ENCODE results near the gene MUC5AC. TPM values are rescaled to one million over a fixed set of nuclear protein-coding genes. Genes with fewer than 3 reads are reported as not detected.
A peak's percentile ranks its signal among the peaks of the same experiment; 100 is the strongest.

MUC5AC gene
- total RNA-seq, 5 donors from 2014 or later (not counting 1 experiment from before 2014, with no cell fraction given) = 0.03 TPM; not detected in 2

- H3K36me3 Mint-ChIP-seq = no peaks in the 10 kb centered on the region
- no peak overlapping the region for H3K4me3 ChIP-seq (ENCODE audit: control insufficient read depth in 1 of 2, extremely low read depth in 1 of 2, low read length in 1 of 2)
- DNase-seq (no peak), ATAC-seq (replicated peaks in 1 of 4) (no peak)
- peaks cover 0 to 1% of the 10 kb centered on the region in 2 donors for H3K27me3 Mint-ChIP-seq
- H3K36me3 ChIP-seq (ENCODE audit: control insufficient read depth in 2 of 2, extremely low read depth in 1 of 2, insufficient read depth in 1 of 2, low read length in 1 of 2) = no peaks in the 10 kb centered on the region
- H3K9me3 ChIP-seq = no peaks in the 10 kb centered on the region
- no peak overlapping the region for H3K27ac ChIP-seq (ENCODE audit: low read length)
- peaks cover 0 to 50% of the 10 kb centered on the region in 2 experiments for H3K27me3 ChIP-seq (replicated peaks in 1 of 2; ENCODE audit: control insufficient read depth in 2 of 2, extremely low read depth in 1 of 2, insufficient read depth in 2 of 2, low read length in 1 of 2)
- no peak overlapping the region for H3K4me3 Mint-ChIP-seq
- 88% methylated on average over 4 of the region's 4 CpGs for WGBS (ENCODE audit: insufficient coverage)
- H3K27ac Mint-ChIP-seq = no peak overlapping the region
- ChIA-PET POLR2A (no interaction called here), CTCF (interaction anchor here in 1 of 2 donors (1.4 kb wide), 1 partner anchor 373 kb away, joined by 3 read pairs; no protein-coding TSS in a partner anchor)
- H3K9me3 Mint-ChIP-seq = no peaks in the 10 kb centered on the region
- no peaks in the 10 kb centered on the region for H3K4me1 Mint-ChIP-seq
- H3K4me1 ChIP-seq (ENCODE audit: control insufficient read depth in 1 of 2, extremely low read depth in 1 of 2, insufficient read depth in 2 of 2, low read length in 2 of 2) = peaks cover 0 to 7% of the 10 kb centered on the region in 2 experiments
These were observed 43.8 kb downstream of the MUC5AC start for GRCh38 chr11:1201395-1202153.

GRCh38 chr11:1202154-1202775 is 44.5 kb downstream of the MUC5AC start:
- no peaks in the 10 kb centered on the region for H3K27me3 Mint-ChIP-seq
- Histone ChIP-seq H3K4me1 (ENCODE audit: control insufficient read depth in 1 of 2, extremely low read depth in 1 of 2, insufficient read depth in 2 of 2, low read length in 2 of 2) (peaks cover 0 to 7% of the 10 kb centered on the region in 2 experiments), H3K36me3 (ENCODE audit: control insufficient read depth in 2 of 2, extremely low read depth in 1 of 2, insufficient read depth in 1 of 2, low read length in 1 of 2) (no peaks in the 10 kb centered on the region), H3K27ac (ENCODE audit: low read length) (no peak overlapping the region), H3K27me3 (replicated peaks in 1 of 2; ENCODE audit: control insufficient read depth in 2 of 2, extremely low read depth in 1 of 2, insufficient read depth in 2 of 2, low read length in 1 of 2) (peaks cover 0 to 49% of the 10 kb centered on the region in 2 experiments), H3K4me3 (ENCODE audit: control insufficient read depth in 1 of 2, extremely low read depth in 1 of 2, low read length in 1 of 2) (no peak overlapping the region), H3K9me3 (no peaks in the 10 kb centered on the region)
- ATAC-seq (replicated peaks in 1 of 4) (peak in 1 of 4 experiments; percentile 42), DNase-seq (no peak)
- no peaks in the 10 kb centered on the region for H3K9me3 Mint-ChIP-seq
- POLR2A ChIA-PET = no interaction called here
- H3K4me1 Mint-ChIP-seq = no peaks in the 10 kb centered on the region
- H3K4me3 Mint-ChIP-seq = no peak overlapping the region
- CTCF ChIA-PET = interaction anchor here (1.1 to 1.4 kb wide), 3 partner anchors 312 to 372 kb away, joined by 3 read pairs; no protein-coding TSS in a partner anchor
- no peak overlapping the region for H3K27ac Mint-ChIP-seq
- no peaks in the 10 kb centered on the region for H3K36me3 Mint-ChIP-seq
- 49% methylated on average over 18 of the region's 18 CpGs for WGBS (ENCODE audit: insufficient coverage)

DNA sequence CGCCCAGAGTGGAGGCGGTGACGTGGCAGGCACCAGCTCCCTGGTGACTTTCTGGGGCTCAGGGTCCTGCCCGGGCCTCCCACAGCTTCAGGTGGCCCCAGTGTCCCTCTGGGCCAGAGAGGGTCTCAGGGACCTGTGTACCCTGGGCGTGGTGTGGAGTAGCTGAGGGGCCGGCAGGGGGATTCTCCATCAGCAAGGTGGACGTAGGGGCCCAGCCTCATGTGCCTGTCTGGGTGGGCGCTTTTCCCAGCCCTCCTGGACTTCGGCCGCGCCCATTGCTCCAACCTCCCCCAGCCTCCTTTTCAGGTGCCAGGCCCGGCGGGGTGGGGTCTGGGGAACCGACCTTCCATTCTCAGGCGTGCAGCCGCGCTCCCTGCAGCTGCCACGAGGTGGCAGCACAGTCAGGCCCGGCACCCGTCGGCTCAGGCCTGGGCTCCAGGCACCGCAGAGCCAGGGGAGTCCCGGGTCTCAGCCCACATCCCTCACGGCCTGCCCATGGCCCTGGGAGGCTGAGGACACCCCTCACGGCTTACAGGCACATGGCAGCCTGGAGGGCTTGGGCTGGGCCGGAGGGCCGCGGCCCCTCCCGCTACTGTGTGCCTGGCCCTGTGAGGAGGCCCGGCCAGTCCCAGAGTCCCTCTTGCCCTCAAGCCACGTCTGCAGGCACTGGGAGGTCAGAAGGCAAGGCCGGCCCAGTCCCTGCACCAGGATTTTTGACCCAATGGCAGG is 45.2 kb downstream of the MUC5AC start:
- CTCF ChIA-PET = interaction anchor here (1.1 to 1.4 kb wide), 3 partner anchors 311 to 372 kb away, joined by 3 read pairs; no protein-coding TSS in a partner anchor
- H3K27ac Mint-ChIP-seq = no peak overlapping the region
- POLR2A ChIA-PET = no interaction called here
- H3K9me3 ChIP-seq = no peaks in the 10 kb centered on the region
- H3K27me3 Mint-ChIP-seq = no peaks in the 10 kb centered on the region
- no peak overlapping the region for H3K27ac ChIP-seq (ENCODE audit: low read length)
- peaks cover 0 to 7% of the 10 kb centered on the region in 2 experiments for H3K4me1 ChIP-seq (ENCODE audit: control insufficient read depth in 1 of 2, extremely low read depth in 1 of 2, insufficient read depth in 2 of 2, low read length in 2 of 2)
- WGBS (ENCODE audit: insufficient coverage) = 28% methylated on average over 32 of the region's 32 CpGs
- no peaks in the 10 kb centered on the region for H3K36me3 Mint-ChIP-seq
- H3K36me3 ChIP-seq (ENCODE audit: control insufficient read depth in 2 of 2, extremely low read depth in 1 of 2, insufficient read depth in 1 of 2, low read length in 1 of 2) = no peaks in the 10 kb centered on the region
- no peaks in the 10 kb centered on the region for H3K4me1 Mint-ChIP-seq
- H3K4me3 Mint-ChIP-seq = no peak overlapping the region
- DNase-seq = peak in 33 of 35 experiments; percentile 17 to 76 (median 50)
- H3K27me3 ChIP-seq (replicated peaks in 1 of 2; ENCODE audit: control insufficient read depth in 2 of 2, extremely low read depth in 1 of 2, insufficient read depth in 2 of 2, low read length in 1 of 2) = peaks cover 0 to 45% of the 10 kb centered on the region in 2 experiments
- ATAC-seq (replicated peaks in 1 of 4) = peak; percentile 77 to 88 (median 78)
- no peak overlapping the region for H3K4me3 ChIP-seq (ENCODE audit: control insufficient read depth in 1 of 2, extremely low read depth in 1 of 2, low read length in 1 of 2)
- no peaks in the 10 kb centered on the region for H3K9me3 Mint-ChIP-seq

- no peak overlapping the region for H3K27ac ChIP-seq (ENCODE audit: low read length)
- Mint-ChIP-seq H3K27ac (no peak overlapping the region), H3K36me3 (no peaks in the 10 kb centered on the region), H3K27me3 (no peaks in the 10 kb centered on the region), H3K4me3 (no peak overlapping the region), H3K4me1 (no peaks in the 10 kb centered on the region), H3K9me3 (no peaks in the 10 kb centered on the region)
- DNase-seq (no peak), ATAC-seq (replicated peaks in 1 of 4) (no peak)
- ChIA-PET CTCF (interaction anchor here (1.3 kb wide), 2 partner anchors 312 to 371 kb away, joined by 3 read pairs; no protein-coding TSS in a partner anchor), POLR2A (no interaction called here)
- H3K4me3 ChIP-seq (ENCODE audit: control insufficient read depth in 1 of 2, extremely low read depth in 1 of 2, low read length in 1 of 2) = no peak overlapping the region
- 75% methylated on average over 20 of the region's 30 CpGs for WGBS (ENCODE audit: insufficient coverage)
- H3K36me3 ChIP-seq (ENCODE audit: control insufficient read depth in 2 of 2, extremely low read depth in 1 of 2, insufficient read depth in 1 of 2, low read length in 1 of 2) = no peaks in the 10 kb centered on the region
- peaks cover 0 to 41% of the 10 kb centered on the region in 2 experiments for H3K27me3 ChIP-seq (replicated peaks in 1 of 2; ENCODE audit: control insufficient read depth in 2 of 2, extremely low read depth in 1 of 2, insufficient read depth in 2 of 2, low read length in 1 of 2)
- H3K4me1 ChIP-seq (ENCODE audit: control insufficient read depth in 1 of 2, extremely low read depth in 1 of 2, insufficient read depth in 2 of 2, low read length in 2 of 2) = peaks cover 0 to 7% of the 10 kb centered on the region in 2 experiments
- no peaks in the 10 kb centered on the region for H3K9me3 ChIP-seq
These were observed 45.9 kb downstream of the MUC5AC start for GRCh38 chr11:1203505-1204271.

- no peaks in the 10 kb centered on the region for H3K9me3 ChIP-seq
- peaks cover 0 to 47% of the 10 kb centered on the region in 2 experiments for H3K27me3 ChIP-seq (replicated peaks in 1 of 2; ENCODE audit: control insufficient read depth in 2 of 2, extremely low read depth in 1 of 2, insufficient read depth in 2 of 2, low read length in 1 of 2)
- Mint-ChIP-seq H3K9me3 (no peaks in the 10 kb centered on the region), H3K4me1 (no peaks in the 10 kb centered on the region), H3K36me3 (no peaks in the 10 kb centered on the region), H3K4me3 (no peak overlapping the region), H3K27me3 (peaks cover 5% of the 10 kb centered on the region in 2 donors), H3K27ac (no peak overlapping the region)
- POLR2A ChIA-PET = no interaction called here
- no peak overlapping the region for H3K4me3 ChIP-seq (ENCODE audit: control insufficient read depth in 1 of 2, extremely low read depth in 1 of 2, low read length in 1 of 2)
- peaks cover 0 to 7% of the 10 kb centered on the region in 2 experiments for H3K4me1 ChIP-seq (ENCODE audit: control insufficient read depth in 1 of 2, extremely low read depth in 1 of 2, insufficient read depth in 2 of 2, low read length in 2 of 2)
- WGBS (ENCODE audit: insufficient coverage) = 80% methylated on average over 22 of the region's 22 CpGs
- H3K36me3 ChIP-seq (ENCODE audit: control insufficient read depth in 2 of 2, extremely low read depth in 1 of 2, insufficient read depth in 1 of 2, low read length in 1 of 2) = no peaks in the 10 kb centered on the region
- CTCF ChIA-PET = interaction anchor here (0.7 to 1.3 kb wide), 2 partner anchors 16 to 370 kb away, joined by 3 to 4 read pairs; no protein-coding TSS in a partner anchor
- H3K27ac ChIP-seq (ENCODE audit: low read length) = no peak overlapping the region
- DNase-seq (no peak), ATAC-seq (replicated peaks in 1 of 4) (no peak)
These were observed 46.8 kb downstream of the MUC5AC start for GRCh38 chr11:1204381-1205101.
